ENCODE measurements around the gene IL23A. TPM values are rescaled to one million over a fixed set of nuclear protein-coding genes. Genes with fewer than 3 reads are reported as not detected.

Gene IL23A
- total RNA-seq, 3 donors from 2014 or later (not counting 1 experiment from before 2014, with no cell fraction given) = 1.8 to 2.7 (median 2.2) TPM

GRCh38 chr12:56387152-56387736 is 48.6 kb downstream of the IL23A start:
- peaks cover 0 to 3% of the 10 kb centered on the region in 2 donors for H3K27me3 Mint-ChIP-seq (ENCODE audit: low read depth in 2 of 2)
- H3K4me3 ChIP-seq (ENCODE audit: low read length) = no peak overlapping the region
- H3K27ac Mint-ChIP-seq = no peak overlapping the region
- DNase-seq (no peak), ATAC-seq (no peak)
- TF ChIP-seq CTCF (IDR thresholded peaks at IDR 0.05) = no peak
- H3K4me1 Mint-ChIP-seq = no peaks in the 10 kb centered on the region
- H3K4me3 Mint-ChIP-seq = no peak overlapping the region
- no peaks in the 10 kb centered on the region for H3K9me3 ChIP-seq (ENCODE audit: control insufficient read depth, insufficient read depth, low read length)
- H3K4me1 ChIP-seq (ENCODE audit: control insufficient read depth, insufficient read depth, low read length) = no peaks in the 10 kb centered on the region
- H3K36me3 ChIP-seq (ENCODE audit: control insufficient read depth, insufficient read depth, low read length) = no peaks in the 10 kb centered on the region
- H3K9me3 Mint-ChIP-seq = no peaks in the 10 kb centered on the region
- no peaks in the 10 kb centered on the region for H3K27me3 ChIP-seq (ENCODE audit: control insufficient read depth, insufficient read depth, low read length)
- no peaks in the 10 kb centered on the region for H3K36me3 Mint-ChIP-seq
- intact Hi-C loops (cut with micrococcal nuclease) = no loop called here
- WGBS (ENCODE audit: insufficient coverage) = 71% methylated on average over 5 of the region's 7 CpGs
- H3K27ac ChIP-seq (ENCODE audit: low read length) = no peak overlapping the region

- Histone ChIP-seq H3K27ac (ENCODE audit: low read length) (no peak overlapping the region), H3K27me3 (ENCODE audit: control insufficient read depth, insufficient read depth, low read length) (no peaks in the 10 kb centered on the region), H3K9me3 (ENCODE audit: control insufficient read depth, insufficient read depth, low read length) (no peaks in the 10 kb centered on the region), H3K36me3 (ENCODE audit: control insufficient read depth, insufficient read depth, low read length) (no peaks in the 10 kb centered on the region), H3K4me1 (ENCODE audit: control insufficient read depth, insufficient read depth, low read length) (no peaks in the 10 kb centered on the region), H3K4me3 (ENCODE audit: low read length) (no peak overlapping the region)
- TF ChIP-seq CTCF (IDR thresholded peaks at IDR 0.05) = no peak
- Mint-ChIP-seq H3K36me3 (no peaks in the 10 kb centered on the region), H3K4me3 (no peak overlapping the region), H3K27me3 (ENCODE audit: low read depth in 2 of 2) (peaks cover 0 to 3% of the 10 kb centered on the region in 2 donors), H3K4me1 (no peaks in the 10 kb centered on the region), H3K27ac (no peak overlapping the region), H3K9me3 (no peaks in the 10 kb centered on the region)
- DNase-seq (no peak), ATAC-seq (no peak)
- 92% methylated on average over 5 of the region's 5 CpGs for WGBS (ENCODE audit: insufficient coverage)
- intact Hi-C loops (cut with micrococcal nuclease) = no loop called here
Measured at GRCh38 chr12:56389412-56389811, 50.7 kb downstream of the IL23A start.

Other genes starting within 250 kb of the IL23A start
- 10 to 100 TPM; 78.5 to 86.4 (median 79.7) TPM for gene PA2G4, start 234.3 kb upstream of the IL23A start, total RNA-seq
- gene RPL41, start 222.3 kb upstream of the IL23A start, total RNA-seq = 1,000 to 10,000 TPM; 2,342 to 3,083 (median 3,009) TPM
- gene ZC3H10, start 220.6 kb upstream of the IL23A start, total RNA-seq = 10 to 100 TPM; 12.0 to 24.3 (median 16.2) TPM
- gene ESYT1, start 210.6 kb upstream of the IL23A start, total RNA-seq = 100 to 1,000 TPM; 198 to 215 (median 199) TPM
- 1 to 10 TPM; 6.7 to 8.9 (median 7.4) TPM for gene MYL6B, start 186.3 kb upstream of the IL23A start, total RNA-seq
- gene MYL6, start 180.5 kb upstream of the IL23A start, total RNA-seq = 1,000 to 10,000 TPM in 2 of 3 donors, 100 to 1,000 TPM in 1; 881 to 1,204 (median 1,015) TPM
- 100 to 1,000 TPM; 205 to 232 (median 210) TPM for gene SMARCC2, start 149.4 kb upstream of the IL23A start, total RNA-seq
- 10 to 100 TPM; 32.3 to 44.5 (median 38.6) TPM for gene RNF41, start 117.0 kb upstream of the IL23A start, total RNA-seq
- 10 to 100 TPM; 21.6 to 23.4 (median 22.6) TPM for gene NABP2, start 114.5 kb upstream of the IL23A start, total RNA-seq
- gene SLC39A5, start 108.8 kb upstream of the IL23A start, total RNA-seq = 1 to 10 TPM in 1 of 3 donors, under 1 TPM in 2; 0.70 to 1.4 (median 0.71) TPM
- 10 to 100 TPM; 34.1 to 52.2 (median 51.4) TPM for gene ANKRD52, start 80.5 kb upstream of the IL23A start, total RNA-seq
- 10 to 100 TPM; 27.2 to 37.9 (median 30.2) TPM for gene COQ10A, start 71.9 kb upstream of the IL23A start, total RNA-seq
- 100 to 1,000 TPM; 185 to 190 (median 188) TPM for gene CS, start 38.6 kb upstream of the IL23A start, total RNA-seq
- gene CNPY2, start 22.9 kb upstream of the IL23A start, total RNA-seq = 10 to 100 TPM; 50.4 to 64.3 (median 60.8) TPM
- gene PAN2, start 4.9 kb upstream of the IL23A start, total RNA-seq = 100 to 1,000 TPM in 1 of 3 donors, 10 to 100 TPM in 2; 86.2 to 117 (median 95.7) TPM
- 100 to 1,000 TPM; 140 to 157 (median 143) TPM for gene STAT2, start 21.2 kb downstream of the IL23A start, total RNA-seq
- not detected for gene APOF, start 24.0 kb downstream of the IL23A start, total RNA-seq
- gene TIMELESS, start 110.5 kb downstream of the IL23A start, total RNA-seq = 10 to 100 TPM; 11.1 to 12.3 (median 11.7) TPM
- not detected for gene MIP, start 115.8 kb downstream of the IL23A start, total RNA-seq
- gene SPRYD4, start 129.7 kb downstream of the IL23A start, total RNA-seq = 1 to 10 TPM; 5.6 to 6.2 (median 5.6) TPM
- 1 to 10 TPM; 1.2 to 1.6 (median 1.6) TPM for gene GLS2, start 149.3 kb downstream of the IL23A start, total RNA-seq
- gene RBMS2, start 182.9 kb downstream of the IL23A start, total RNA-seq = 10 to 100 TPM; 10.8 to 16.5 (median 15.6) TPM

Data from natural killer cell (primary cell).